Osteoblast (primary cell): Measurements from ENCODE around the gene VN1R5. TPM values are rescaled to one million over a fixed set of nuclear protein-coding genes. Genes with fewer than 3 reads are reported as not detected.
"Not testable (repeated sequence)": the region's sequence is repeated elsewhere in the genome, so short reads cannot be mapped to it uniquely, and the experiment has no call there.

Experiments used
- DNase-seq: peaks from one replicate; pipeline ENCODE4 v3.0.0; 2011; ENCODE audit warnings: low spot score, mixed read lengths; ENCODE audit not compliant: insufficient read length; ENCODE audit errors: missing footprints
- H2AFZ ChIP-seq: 2 replicates; pipeline ENCODE4 v1.6.0; 2011; ENCODE audit warnings: mild to moderate bottlenecking, low read length
- H3K27ac ChIP-seq: 2 replicates; pipeline ENCODE4 v1.5.1; 2011; ENCODE audit warnings: mild to moderate bottlenecking, low read depth, low read length, moderate library complexity
- H3K27me3 ChIP-seq: 2 replicates; pipeline ENCODE4 v1.6.0; 2012; ENCODE audit warnings: mild to moderate bottlenecking, control low read depth, inconsistent platforms, low read length, moderate library complexity; ENCODE audit not compliant: insufficient read depth
- H3K36me3 ChIP-seq: 2 replicates; pipeline ENCODE4 v1.5.1; 2011; ENCODE audit warnings: mild to moderate bottlenecking, low read length, control low read depth, moderate library complexity; ENCODE audit not compliant: insufficient read depth
- H3K4me1 ChIP-seq: 2 replicates; pipeline ENCODE4 v1.5.1; 2011; ENCODE audit warnings: mild to moderate bottlenecking, low read length, control low read depth, moderate library complexity; ENCODE audit not compliant: insufficient read depth
- H3K4me2 ChIP-seq: 2 replicates; pipeline ENCODE4 v1.6.0; 2011; ENCODE audit warnings: mild to moderate bottlenecking, low read length; ENCODE audit not compliant: insufficient read depth
- H3K4me3 ChIP-seq: fragments of 200-600 bp; sonication (generic); 3 replicates; pipeline ENCODE4 v1.5.1; 2012; ENCODE audit warnings: mild to moderate bottlenecking, low read length, inconsistent platforms; ENCODE audit not compliant: insufficient read depth
- H3K79me2 ChIP-seq: 2 replicates; pipeline ENCODE4 v1.6.0; 2012; ENCODE audit warnings: mild to moderate bottlenecking, low read length, control low read depth, inconsistent platforms; ENCODE audit not compliant: insufficient read depth
- H3K9me3 ChIP-seq: 2 replicates; pipeline ENCODE4 v1.5.1; 2011; ENCODE audit warnings: low read depth, low read length, control low read depth
- H4K20me1 ChIP-seq: 2 replicates; pipeline ENCODE4 v1.6.0; 2012; ENCODE audit warnings: mild to moderate bottlenecking, low read length, control low read depth; ENCODE audit not compliant: insufficient read depth
- CTCF ChIP-seq: IDR thresholded peaks from 2 replicates; pipeline ENCODE4 v1.5.1; 2011; ENCODE audit warnings: mild to moderate bottlenecking, low read depth, low read length, moderate library complexity; ENCODE audit errors: extremely low read depth
- total RNA-seq: library from RNA; depleted of rRNA; stranded (reverse); fragments of >200 nt; gene quantifications from 2 replicates; pipeline ENCODE4 v1.2.3, GENCODE V29; 2012

Gene VN1R5
- total RNA-seq, 1 donor: not detected

- H2AFZ ChIP-seq: no peak overlapping the region
- no peak for DNase-seq
- H3K27me3 ChIP-seq: no peaks in the 10 kb centered on the region
- no peak overlapping the region for H3K4me2 ChIP-seq
- H3K79me2 ChIP-seq: no peaks in the 10 kb centered on the region
- no peaks in the 10 kb centered on the region for H3K9me3 ChIP-seq
- H3K27ac ChIP-seq: no peak overlapping the region
- no peak for TF ChIP-seq CTCF
- H3K4me1 ChIP-seq: no peaks in the 10 kb centered on the region
- no peaks in the 10 kb centered on the region for H4K20me1 ChIP-seq
- no peaks in the 10 kb centered on the region for H3K36me3 ChIP-seq
- no peak overlapping the region for H3K4me3 ChIP-seq
Measured at GRCh38 chr1:247218121-247218651, 37.7 kb upstream of the VN1R5 start.

- H4K20me1 ChIP-seq, H3K79me2 ChIP-seq, H3K4me3 ChIP-seq, H3K27me3 ChIP-seq, H3K36me3 ChIP-seq, H3K9me3 ChIP-seq, H2AFZ ChIP-seq, H3K4me1 ChIP-seq, H3K4me2 ChIP-seq, DNase-seq, H3K27ac ChIP-seq: not testable (repeated sequence)
Measured at GRCh38 chr1:247220280-247220679, 35.6 kb upstream of the VN1R5 start.

- Histone ChIP-seq H3K4me1 (no peaks in the 10 kb centered on the region), H3K36me3 (no peaks in the 10 kb centered on the region), H4K20me1 (no peaks in the 10 kb centered on the region), H3K4me2 (no peak overlapping the region), H2AFZ (no peak overlapping the region), H3K4me3 (no peak overlapping the region), H3K79me2 (no peaks in the 10 kb centered on the region), H3K9me3 (no peaks in the 10 kb centered on the region), H3K27ac (no peak overlapping the region), H3K27me3 (no peaks in the 10 kb centered on the region)
- TF ChIP-seq CTCF: no peak
- DNase-seq: no peak
Measured at GRCh38 chr1:247222840-247223239, 33.0 kb upstream of the VN1R5 start.

GRCh38 chr1:247224822-247225221 is 31.1 kb upstream of the VN1R5 start:
- no peaks in the 10 kb centered on the region for H3K36me3 ChIP-seq
- DNase-seq: no peak
- no peak overlapping the region for H3K4me2 ChIP-seq
- no peaks in the 10 kb centered on the region for H4K20me1 ChIP-seq
- no peak overlapping the region for H3K27ac ChIP-seq
- no peaks in the 10 kb centered on the region for H3K79me2 ChIP-seq
- no peak for TF ChIP-seq CTCF
- H3K27me3 ChIP-seq: no peaks in the 10 kb centered on the region
- H3K9me3 ChIP-seq: no peaks in the 10 kb centered on the region
- H3K4me1 ChIP-seq: no peaks in the 10 kb centered on the region
- H2AFZ ChIP-seq: no peak overlapping the region
- H3K4me3 ChIP-seq: no peak overlapping the region
